DND-41 (cell line): ENCODE data around the gene ITGB5.

Source experiments
- EZH2 ChIP-seq: IDR thresholded peaks from 3 replicates; pipeline ENCODE4 v1.6.1; 2012; ENCODE audit warnings: borderline replicate concordance, low read depth, mild to moderate bottlenecking, moderate library complexity, low read length, inconsistent platforms; ENCODE audit not compliant: severe bottlenecking
- TF ChIP-seq, protein P1 (sequence below): IDR thresholded peaks from 2 replicates; pipeline ENCODE4 v1.5.1; 2012; ENCODE audit warnings: borderline replicate concordance, low read length, moderate library complexity, mild to moderate bottlenecking; ENCODE audit not compliant: poor library complexity, severe bottlenecking; ENCODE audit errors: extremely low read depth

DNA sequence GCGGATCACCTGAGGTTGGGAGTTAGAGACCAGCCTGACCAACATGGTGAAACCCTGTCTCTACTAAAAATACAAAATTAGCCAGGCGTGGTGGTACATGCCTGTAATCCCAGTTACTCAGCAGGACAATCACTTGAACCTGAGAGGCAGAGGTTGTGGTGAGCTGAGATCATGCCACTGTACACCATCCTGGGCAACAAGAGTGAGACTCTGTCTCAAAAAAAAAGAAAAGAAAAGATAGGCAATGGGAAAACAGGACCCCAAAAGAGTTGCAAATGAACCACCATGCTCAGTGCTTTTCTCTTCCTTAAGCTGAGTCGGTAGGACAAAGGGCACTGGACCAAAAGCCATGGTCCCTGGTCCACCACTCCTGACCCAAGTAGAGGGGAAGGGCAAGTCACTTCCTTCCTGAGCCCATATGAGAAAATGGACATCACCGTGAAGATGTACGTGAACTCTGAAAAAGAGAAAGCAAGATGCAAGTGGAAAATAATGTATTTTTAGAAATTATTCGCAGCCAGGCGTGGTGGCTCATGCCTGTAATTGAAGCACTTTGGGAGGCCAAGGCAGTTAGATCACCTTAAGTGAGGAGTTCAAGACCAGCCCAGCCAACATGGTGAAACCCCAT is 2.6 kb downstream of the ITGB5 start:
- TF ChIP-seq, protein P1, sequence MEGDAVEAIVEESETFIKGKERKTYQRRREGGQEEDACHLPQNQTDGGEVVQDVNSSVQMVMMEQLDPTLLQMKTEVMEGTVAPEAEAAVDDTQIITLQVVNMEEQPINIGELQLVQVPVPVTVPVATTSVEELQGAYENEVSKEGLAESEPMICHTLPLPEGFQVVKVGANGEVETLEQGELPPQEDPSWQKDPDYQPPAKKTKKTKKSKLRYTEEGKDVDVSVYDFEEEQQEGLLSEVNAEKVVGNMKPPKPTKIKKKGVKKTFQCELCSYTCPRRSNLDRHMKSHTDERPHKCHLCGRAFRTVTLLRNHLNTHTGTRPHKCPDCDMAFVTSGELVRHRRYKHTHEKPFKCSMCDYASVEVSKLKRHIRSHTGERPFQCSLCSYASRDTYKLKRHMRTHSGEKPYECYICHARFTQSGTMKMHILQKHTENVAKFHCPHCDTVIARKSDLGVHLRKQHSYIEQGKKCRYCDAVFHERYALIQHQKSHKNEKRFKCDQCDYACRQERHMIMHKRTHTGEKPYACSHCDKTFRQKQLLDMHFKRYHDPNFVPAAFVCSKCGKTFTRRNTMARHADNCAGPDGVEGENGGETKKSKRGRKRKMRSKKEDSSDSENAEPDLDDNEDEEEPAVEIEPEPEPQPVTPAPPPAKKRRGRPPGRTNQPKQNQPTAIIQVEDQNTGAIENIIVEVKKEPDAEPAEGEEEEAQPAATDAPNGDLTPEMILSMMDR, result no peak
- no peak for TF ChIP-seq EZH2
